GM18951 (cell line): ENCODE measurements around the gene EBF4.

Source experiments
- POLR2A ChIP-seq: IDR thresholded peaks from 4 replicates; pipeline ENCODE4 v1.6.1; 2011; ENCODE audit warnings: mild to moderate bottlenecking; ENCODE audit not compliant: insufficient read length, insufficient read depth; ENCODE audit errors: extremely low read depth
- in situ Hi-C: fragments of 300-500 bp; cut with MboI; formaldehyde crosslinking; loops from one replicate; pipeline ENCODE4 v1.12.0; 2022; ENCODE audit warnings: low sequenced_read_pairs, mixed read lengths, inconsistent platforms; ENCODE audit not compliant: unreplicated experiment

EBF4 gene

GRCh38 chr20:2692036-2692885 is at the start of gene EBF4:
Gene EBF4, plus strand, starts transcription at chr20:2692780. Its CDS starts 866 bp downstream, at chr20:2693646.
- no peak for TF ChIP-seq POLR2A
- in situ Hi-C loops, result no loop called here

GRCh38 chr20:2643708-2644107 is 48.9 kb upstream of the EBF4 start:
- TF ChIP-seq POLR2A, result no peak
- in situ Hi-C loops, result loop anchor here (10.0 kb wide), 1 partner anchor 119 kb away; no protein-coding TSS in a partner anchor

DNA sequence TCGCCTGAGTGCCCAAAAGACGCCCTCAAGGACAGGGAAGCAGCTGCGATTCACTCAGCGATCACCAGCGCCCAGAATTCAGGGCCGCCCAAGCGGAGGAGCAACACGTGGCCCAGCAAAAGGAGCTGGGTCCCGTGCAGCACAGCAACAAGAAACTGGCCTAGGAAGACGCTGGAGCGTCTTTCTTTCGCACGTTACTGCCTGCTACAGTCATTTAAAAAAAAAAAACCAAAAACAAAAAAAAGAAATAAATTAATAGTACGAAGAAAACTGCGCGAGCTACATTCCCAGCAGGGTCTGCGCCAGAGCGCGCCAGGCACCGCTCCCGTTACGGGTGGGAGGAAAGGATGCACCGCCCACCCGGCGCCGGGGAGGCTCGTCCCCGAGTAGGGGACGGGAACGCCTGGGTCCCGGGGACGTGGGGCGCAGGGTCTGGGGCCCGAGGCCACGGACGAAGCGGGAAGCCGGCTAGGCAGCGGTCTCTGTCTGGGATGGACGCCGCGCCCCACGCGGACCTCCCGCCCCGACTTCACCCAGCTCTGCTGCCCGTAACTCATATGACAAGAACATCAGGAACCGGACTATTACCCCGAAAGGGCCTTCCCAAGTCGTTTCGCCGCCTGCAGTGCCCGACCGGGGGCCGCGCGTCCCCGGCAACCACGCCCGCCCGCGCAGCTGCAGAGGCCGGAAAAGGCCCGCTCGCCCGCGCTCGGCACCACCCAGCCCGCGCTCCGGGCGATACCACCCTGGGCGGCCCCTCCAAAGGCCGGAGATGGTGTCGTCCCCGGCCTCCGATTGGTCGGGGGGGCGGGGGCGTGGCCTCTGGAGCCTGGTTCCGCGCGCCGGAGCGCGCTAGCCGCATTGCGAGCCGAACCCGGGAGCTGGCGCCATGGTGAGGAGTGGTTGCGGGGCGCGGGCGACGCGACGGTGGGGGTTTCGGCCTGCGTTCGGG is 40.5 kb upstream of the EBF4 start, which contains the start of gene NOP56:
TSS of gene NOP56 (plus strand) at position 861 of the 952 bp plus-strand sequence. CDS start at position 890, 29 bp downstream.
- in situ Hi-C loops, result no loop called here
- peak; percentile 96 for TF ChIP-seq POLR2A

- no peak for TF ChIP-seq POLR2A
- in situ Hi-C loops, result no loop called here
Observed at GRCh38 chr20:2652724-2653555, 39.6 kb upstream of the EBF4 start.

- TF ChIP-seq POLR2A, result peak; percentile 21
- in situ Hi-C loops, result no loop called here
Observed at GRCh38 chr20:2653556-2654383, 38.8 kb upstream of the EBF4 start.

DNA sequence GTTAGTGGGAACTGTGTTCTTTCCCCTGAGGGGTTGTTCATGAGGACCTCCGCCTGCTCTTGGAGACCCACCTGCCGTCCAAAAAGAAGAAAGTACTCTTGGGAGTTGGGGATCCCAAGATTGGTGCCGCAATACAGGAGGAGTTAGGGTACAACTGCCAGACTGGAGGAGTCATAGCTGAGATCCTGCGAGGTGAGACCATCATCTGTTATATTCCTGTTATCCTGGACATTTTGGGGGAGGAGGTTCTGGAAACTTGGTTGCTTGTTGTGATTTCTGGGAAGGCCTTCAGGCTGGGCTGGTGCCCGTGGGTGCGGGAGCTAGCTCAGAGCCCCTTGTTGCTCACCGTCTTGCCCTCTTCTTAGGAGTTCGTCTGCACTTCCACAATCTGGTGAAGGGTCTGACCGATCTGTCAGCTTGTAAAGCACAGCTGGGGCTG is 38.2 kb upstream of the EBF4 start:
- peak; percentile 11 for TF ChIP-seq POLR2A
- in situ Hi-C loops, result no loop called here

DNA sequence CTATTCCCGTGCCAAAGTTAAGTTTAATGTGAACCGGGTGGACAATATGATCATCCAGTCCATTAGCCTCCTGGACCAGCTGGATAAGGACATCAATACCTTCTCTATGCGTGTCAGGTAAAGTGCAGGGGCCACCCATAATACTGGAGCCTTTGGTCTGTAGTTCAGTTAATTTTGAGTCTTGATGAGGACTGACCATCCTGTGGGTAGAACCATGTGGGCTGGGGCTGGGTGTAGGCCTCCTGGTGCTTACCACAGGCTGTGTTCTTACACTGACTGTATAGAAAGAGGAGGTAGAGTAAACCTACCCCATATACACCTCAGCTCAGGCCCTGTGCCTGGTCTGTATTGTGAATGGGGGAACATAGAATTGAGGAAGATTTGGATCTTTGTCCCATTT is 37.7 kb upstream of the EBF4 start:
- no peak for TF ChIP-seq POLR2A
- in situ Hi-C loops, result no loop called here

GRCh38 chr20:2655331-2656116 is 37.1 kb upstream of the EBF4 start:
- in situ Hi-C loops, result no loop called here
- TF ChIP-seq POLR2A, result no peak

DNA sequence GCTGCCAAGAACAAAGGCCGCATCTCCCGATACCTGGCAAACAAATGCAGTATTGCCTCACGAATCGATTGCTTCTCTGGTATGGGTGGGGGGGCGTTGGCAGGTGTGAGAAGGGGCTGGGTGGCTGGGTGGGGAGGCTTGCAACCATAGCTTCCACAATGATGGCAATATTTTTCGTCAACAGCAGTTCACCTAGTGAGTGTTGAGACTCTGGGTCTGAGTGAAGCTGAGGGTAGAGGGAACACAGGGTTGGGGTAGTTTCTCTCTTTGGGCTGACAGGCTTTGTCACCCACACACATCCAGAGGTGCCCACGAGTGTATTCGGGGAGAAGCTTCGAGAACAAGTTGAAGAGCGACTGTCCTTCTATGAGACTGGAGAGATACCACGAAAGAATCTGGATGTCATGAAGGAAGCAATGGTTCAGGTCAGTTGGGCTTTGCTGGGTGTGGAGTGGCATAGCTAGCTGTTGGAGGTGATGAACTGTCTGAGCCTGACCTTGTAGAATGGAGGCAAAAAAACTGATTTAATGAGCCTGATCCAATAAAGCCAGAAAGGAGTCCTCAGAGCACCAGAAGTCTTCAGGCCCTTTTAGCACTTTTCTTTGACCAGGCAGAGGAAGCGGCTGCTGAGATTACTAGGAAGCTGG is 36.0 kb upstream of the EBF4 start:
- in situ Hi-C loops, result no loop called here
- no peak for TF ChIP-seq POLR2A

GRCh38 chr20:2657241-2657640 is 35.3 kb upstream of the EBF4 start:
- in situ Hi-C loops, result no loop called here
- TF ChIP-seq POLR2A, result no peak

GRCh38 chr20:2657674-2658073 is 34.9 kb upstream of the EBF4 start:
- in situ Hi-C loops, result no loop called here
- no peak for TF ChIP-seq POLR2A
